Endothelial cell of umbilical vein (primary cell): ENCODE data around the gene SLC5A2. TPM values are rescaled to one million over a fixed set of nuclear protein-coding genes. Genes with fewer than 3 reads are reported as not detected.
A peak's percentile ranks its signal among the peaks of the same experiment; 100 is the strongest.

Experiments used
- BruUV-seq: library from RNA; stranded (reverse); fragments of 400-500 nt; replicated peaks from 2 replicates; lab custom pipeline; 2021; lab: Mats Ljungman, UMichigan
- CTCF ChIA-PET: fragments of 300-600, 350-600 bp; sonication (Branson Sonifier 250); formaldehyde crosslinking; loops from one replicate; lab custom pipeline; 2021; ENCODE audit warnings: antibody characterized with exemption, inconsistent platforms; lab: Charles Lee
- POLR2A ChIA-PET: fragments of 300-600, 350-600 bp; sonication (Branson Sonifier 250); formaldehyde crosslinking; loops from one replicate; lab custom pipeline; 2021; ENCODE audit warnings: antibody characterized with exemption, inconsistent platforms; lab: Charles Lee
- DNase-seq: peaks from one replicate; pipeline ENCODE4 v3.0.0-alpha.2; 2011; ENCODE audit warnings: low read depth, low spot score
- FAIRE-seq: peaks from 2 replicates; lab custom pipeline; 2011; peaks lifted over from hg19 to GRCh38; lab: Jason Lieb, UNC
- H2AFZ ChIP-seq: 2 replicates; pipeline ENCODE4 v1.6.0; 2012; ENCODE audit warnings: low read depth, low read length, control low read depth, inconsistent platforms
- H3K27ac ChIP-seq: 2 replicates; pipeline ENCODE4 v1.5.1; 2011; ENCODE audit warnings: low read depth, mild to moderate bottlenecking, control low read depth, low read length, moderate library complexity; ENCODE audit not compliant: insufficient read depth
- H3K27me3 ChIP-seq, 2 experiments: 2 replicates each; pipeline versions ENCODE4 v1.6.0 to v1.6.1; 2011; ENCODE audit warnings: low read length in 2 of 2, mixed read lengths in 1 of 2; ENCODE audit not compliant: control insufficient read depth in 2 of 2, insufficient read depth in 2 of 2
- H3K36me3 ChIP-seq, 2 experiments: 2 replicates in 1 of 2; 3 replicates in 1 of 2; pipeline ENCODE4 v1.5.1; 2011; ENCODE audit warnings: low read length in 2 of 2, mild to moderate bottlenecking in 1 of 2, moderate library complexity in 1 of 2; ENCODE audit not compliant: control insufficient read depth in 2 of 2, insufficient read depth in 2 of 2; ENCODE audit errors: extremely low read depth in 1 of 2
- H3K4me1 ChIP-seq: 3 replicates; pipeline ENCODE4 v1.5.1; 2011; ENCODE audit warnings: mild to moderate bottlenecking, low read length; ENCODE audit not compliant: control insufficient read depth, insufficient read depth; ENCODE audit errors: extremely low read depth
- H3K4me2 ChIP-seq: 2 replicates; pipeline ENCODE4 v1.6.1; 2011; ENCODE audit warnings: low read length, control low read depth, mixed read lengths; ENCODE audit not compliant: insufficient read depth
- H3K4me3 ChIP-seq, 3 experiments: fragments of 200-600 bp in 1 of 3; sonication (generic), shearing (Covaris generic) in 1 of 3; replicated peaks in 1 of 3; 2 replicates each; pipeline ENCODE4 v1.5.1; 2011 to 2016; ENCODE audit warnings: control low read depth in 3 of 3, low read length in 3 of 3, mild to moderate bottlenecking in 2 of 3, inconsistent platforms in 1 of 3, low read depth in 1 of 3, moderate library complexity in 1 of 3; ENCODE audit not compliant: insufficient read depth in 1 of 3
- H3K79me2 ChIP-seq: 2 replicates; pipeline ENCODE4 v1.6.0; 2012; ENCODE audit warnings: low read length, inconsistent platforms; ENCODE audit not compliant: control insufficient read depth, insufficient read depth
- H3K9ac ChIP-seq: replicated peaks from 2 replicates; pipeline ENCODE3; 2011; ENCODE audit warnings: low read length, control low read depth; ENCODE audit not compliant: insufficient read depth; ENCODE audit errors: extremely low read depth
- H3K9me1 ChIP-seq: replicated peaks from 3 replicates; pipeline ENCODE4 v1.6.0; 2011; ENCODE audit warnings: mild to moderate bottlenecking, low read length; ENCODE audit not compliant: control insufficient read depth, insufficient read depth; ENCODE audit errors: extremely low read depth
- H3K9me3 ChIP-seq: replicated peaks from 2 replicates; pipeline ENCODE4 v1.5.1; 2012; ENCODE audit warnings: low read length, inconsistent platforms; ENCODE audit not compliant: control insufficient read depth, insufficient read depth
- H4K20me1 ChIP-seq: replicated peaks from 2 replicates; pipeline ENCODE3; 2011; ENCODE audit warnings: mild to moderate bottlenecking, low read length; ENCODE audit not compliant: control insufficient read depth, insufficient read depth; ENCODE audit errors: extremely low read depth
- CTCF ChIP-seq, 2 donors: IDR thresholded peaks; 1 replicate in 1 of 2; 2 replicates in 1 of 2; pipeline ENCODE4 v1.5.1; 2011; ENCODE audit warnings: low read length in 2 of 2, mild to moderate bottlenecking in 2 of 2, moderate library complexity in 2 of 2, control low read depth in 1 of 2, inconsistent platforms in 1 of 2, low read depth in 1 of 2; ENCODE audit not compliant: insufficient read depth in 1 of 2; ENCODE audit errors: extremely low read depth in 1 of 2
- EZH2 ChIP-seq: IDR thresholded peaks from 2 replicates; pipeline ENCODE4 v1.6.1; 2012; ENCODE audit warnings: borderline replicate concordance, low read depth, mild to moderate bottlenecking, moderate library complexity, low read length, inconsistent platforms; ENCODE audit not compliant: severe bottlenecking
- FOS ChIP-seq: IDR thresholded peaks from 2 replicates; pipeline ENCODE4 v1.6.1; 2011; ENCODE audit warnings: mild to moderate bottlenecking, low read length, moderate library complexity, borderline replicate concordance; ENCODE audit not compliant: insufficient read depth
- GATA2 ChIP-seq: IDR thresholded peaks from 2 replicates; pipeline ENCODE4 v1.7.0; 2011; ENCODE audit warnings: low read depth, mild to moderate bottlenecking, moderate library complexity, mixed read lengths, low read length; ENCODE audit not compliant: insufficient read length, insufficient read depth
- JUN ChIP-seq: IDR thresholded peaks from 2 replicates; pipeline ENCODE4 v1.6.1; 2011; ENCODE audit warnings: borderline replicate concordance, low read depth; ENCODE audit not compliant: insufficient read length, insufficient read depth
- MAX ChIP-seq: IDR thresholded peaks from 2 replicates; pipeline ENCODE4 v1.6.1; 2011; ENCODE audit not compliant: insufficient read depth, insufficient read length
- MYC ChIP-seq: IDR thresholded peaks from one replicate; pipeline ENCODE4 v1.6.1; 2011; ENCODE audit warnings: mild to moderate bottlenecking, low read depth, low read length
- POLR2A ChIP-seq: IDR thresholded peaks from 2 replicates; pipeline ENCODE4 v1.6.1; 2012; ENCODE audit warnings: low read depth, mild to moderate bottlenecking, control low read depth, low read length
- POLR2AphosphoS5 ChIP-seq: IDR thresholded peaks from 2 replicates; pipeline ENCODE4 v1.6.1; 2012; ENCODE audit warnings: low read depth, mild to moderate bottlenecking, control low read depth, low read length, moderate library complexity; ENCODE audit not compliant: insufficient read depth
- dilution Hi-C: fragments of 300-500 bp; cut with MboI; formaldehyde crosslinking; loops from one replicate; pipeline ENCODE4 v1.15.0; 2019; ENCODE audit warnings: low sequenced_read_pairs; ENCODE audit not compliant: extremely low pct_ligation_motif_present
- intact Hi-C: fragments of 100-400 bp; cut with micrococcal nuclease; formaldehyde crosslinking; loops from one replicate; pipeline ENCODE4 v1.10.0; 2022
- polyA plus RNA-seq, 4 experiments: library from polyadenylated mRNA; depleted of rRNA in 3 of 4; stranded (reverse) in 3 of 4; unstranded in 1 of 4; fragments of >200 nt; gene quantifications; 2 replicates each; pipeline versions ENCODE4 v1.2.1 to v1.2.3, GENCODE V29; 2011 to 2012; ENCODE audit warnings: missing spikeins in 1 of 4
- total RNA-seq: library from RNA; stranded (reverse); gene quantifications from 2 replicates; pipeline ENCODE4 v1.2.3, GENCODE V29; 2021

SLC5A2 gene
- total and polyA plus RNA-seq, 2 donors (not counting 3 experiments of a cell fraction or from before 2014, with no cell fraction given), result 0.03 TPM; not detected in 1

- no peak overlapping the region for H3K4me2 ChIP-seq
- dilution Hi-C loops, result no loop called here
- H2AFZ ChIP-seq, result no peak overlapping the region
- intact Hi-C loops, result no loop called here
- no peaks in the 10 kb centered on the region for H3K9me3 ChIP-seq
- CTCF ChIA-PET, result no interaction called here
- H3K27ac ChIP-seq, result no peak overlapping the region
- H3K36me3 ChIP-seq, result no peaks in the 10 kb centered on the region
- no peak overlapping the region for H3K9ac ChIP-seq
- no peaks in the 10 kb centered on the region for H3K4me1 ChIP-seq
- FAIRE-seq, result no peak
- BruUV-seq, result no TSS peak
- TF ChIP-seq CTCF (IDR thresholded peaks at IDR 0.05; ENCODE audit: extremely low read depth in 1 of 2, insufficient read depth in 1 of 2, low read depth in 1 of 2, low read length in 2 of 2) (no peak), MAX (no peak), POLR2A (no peak), FOS (no peak), MYC (no peak), JUN (no peak), GATA2 (no peak), POLR2AphosphoS5 (no peak), EZH2 (no peak)
- no peak overlapping the region for H3K4me3 ChIP-seq
- H3K79me2 ChIP-seq, result no peaks in the 10 kb centered on the region
- DNase-seq, result peak; percentile 32
- POLR2A ChIA-PET, result no interaction called here
- H3K9me1 ChIP-seq, result no peaks in the 10 kb centered on the region
- peaks cover 10 to 15% of the 10 kb centered on the region in 2 experiments for H3K27me3 ChIP-seq
- H4K20me1 ChIP-seq, result no peaks in the 10 kb centered on the region
Measured at GRCh38 chr16:31535737-31536136, 52.8 kb downstream of the SLC5A2 start.
